COLO668 (cell line): ENCODE measurements around the gene FGD4.
A peak's percentile ranks its signal among the peaks of the same experiment; 100 is the strongest.
"Not testable (repeated sequence)": the region's sequence is repeated elsewhere in the genome, so short reads cannot be mapped to it uniquely, and the experiment has no call there.

Experiments
- DNase-seq: peaks from one replicate; lab custom pipeline; 2025; ENCODE audit not compliant: unreplicated experiment; lab: John Stamatoyannopoulos, UW

FGD4 gene

GRCh38 chr12:32516230-32516629 lies 116.9 kb downstream of the FGD4 start:
- no peak for DNase-seq

GRCh38 chr12:32517966-32518365 lies 118.6 kb downstream of the FGD4 start:
- no peak for DNase-seq

- DNase-seq: no peak
Measured at GRCh38 chr12:32519047-32519446, 119.7 kb downstream of the FGD4 start.

GRCh38 chr12:32522331-32523221 lies 123.2 kb downstream of the FGD4 start:
- DNase-seq: no peak

- DNase-seq: not testable (repeated sequence)
Measured at GRCh38 chr12:32525802-32526201, 126.4 kb downstream of the FGD4 start.

GRCh38 chr12:32526343-32526742 lies 127.0 kb downstream of the FGD4 start:
- DNase-seq: not testable (repeated sequence)

- DNase-seq: no peak
Measured at GRCh38 chr12:32532422-32532821, 133.1 kb downstream of the FGD4 start.

GRCh38 chr12:32532951-32533350 lies 133.6 kb downstream of the FGD4 start:
- no peak for DNase-seq

GRCh38 chr12:32533506-32533905 lies 134.1 kb downstream of the FGD4 start:
- not testable (repeated sequence) for DNase-seq

GRCh38 chr12:32533971-32534590 lies 134.7 kb downstream of the FGD4 start:
- no peak for DNase-seq

GRCh38 chr12:32534698-32535097 lies 135.3 kb downstream of the FGD4 start:
- no peak for DNase-seq

GRCh38 chr12:32535288-32535999 lies 136.1 kb downstream of the FGD4 start:
- DNase-seq: peak; percentile 11

- no peak for DNase-seq
Measured at GRCh38 chr12:32536000-32536345, 136.6 kb downstream of the FGD4 start.

GRCh38 chr12:32541754-32542374 lies 142.5 kb downstream of the FGD4 start:
- DNase-seq: no peak

- DNase-seq: no peak
Measured at GRCh38 chr12:32542428-32543229, 143.3 kb downstream of the FGD4 start.

- DNase-seq: no peak
Measured at GRCh38 chr12:32544893-32545292, 145.5 kb downstream of the FGD4 start.

GRCh38 chr12:32545413-32545980 lies 146.1 kb downstream of the FGD4 start:
- no peak for DNase-seq

GRCh38 chr12:32546272-32546671 lies 146.9 kb downstream of the FGD4 start:
- DNase-seq: no peak

GRCh38 chr12:32548691-32549281 lies 149.4 kb downstream of the FGD4 start:
- no peak for DNase-seq

GRCh38 chr12:32549675-32550079 lies 150.3 kb downstream of the FGD4 start:
- DNase-seq: no peak
